Inflammatory macrophage (primary cell): ENCODE results near the gene PNMA8B.

Source experiments
- DNase-seq, 2 donors: peaks; one replicate each; pipeline ENCODE4 v3.0.0-alpha.2; 2020 to 2022

The PNMA8B gene

GRCh38 chr19:46453661-46454060, 42.0 kb downstream of the PNMA8B start:
- no peak for DNase-seq

GRCh38 chr19:46452186-46452585, 43.5 kb downstream of the PNMA8B start:
- DNase-seq, result no peak

DNA sequence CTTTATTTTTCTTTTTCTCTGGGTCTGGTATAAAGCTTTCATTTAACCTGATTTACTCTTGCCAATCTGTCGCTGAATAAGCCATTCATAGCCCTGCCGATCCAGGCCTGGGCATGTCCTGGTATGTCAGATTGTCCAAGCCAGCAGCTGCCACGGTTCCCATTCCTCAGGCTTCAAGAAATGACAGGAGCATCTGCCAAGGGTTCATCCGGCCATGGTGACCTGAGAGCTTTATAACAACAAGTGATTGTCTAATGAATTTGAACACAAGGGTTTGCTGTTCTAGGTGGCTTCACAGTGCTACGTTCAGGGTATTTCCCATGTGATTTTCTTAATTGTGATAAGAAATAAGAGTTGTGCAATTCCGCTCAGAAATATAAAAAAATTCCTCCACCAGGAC, 44.3 kb downstream of the PNMA8B start:
- no peak for DNase-seq

DNA sequence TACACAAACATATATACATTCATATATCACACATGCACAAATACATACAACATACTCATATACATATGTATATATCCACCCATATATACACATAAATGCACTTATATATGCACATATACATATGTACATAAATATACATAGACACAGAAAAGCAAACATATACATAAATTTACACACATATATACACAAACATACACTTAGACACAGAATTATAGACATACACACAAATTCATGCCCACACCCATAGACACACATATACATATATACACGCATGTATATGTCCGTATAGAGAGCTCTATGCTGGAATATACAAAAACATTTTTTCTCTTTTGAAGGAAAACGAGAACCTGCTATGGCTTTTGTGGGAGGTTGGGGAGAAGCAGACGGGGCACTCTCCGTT, 44.9 kb downstream of the PNMA8B start:
- no peak for DNase-seq

GRCh38 chr19:46449228-46449627, 46.4 kb downstream of the PNMA8B start:
- no peak for DNase-seq

DNA sequence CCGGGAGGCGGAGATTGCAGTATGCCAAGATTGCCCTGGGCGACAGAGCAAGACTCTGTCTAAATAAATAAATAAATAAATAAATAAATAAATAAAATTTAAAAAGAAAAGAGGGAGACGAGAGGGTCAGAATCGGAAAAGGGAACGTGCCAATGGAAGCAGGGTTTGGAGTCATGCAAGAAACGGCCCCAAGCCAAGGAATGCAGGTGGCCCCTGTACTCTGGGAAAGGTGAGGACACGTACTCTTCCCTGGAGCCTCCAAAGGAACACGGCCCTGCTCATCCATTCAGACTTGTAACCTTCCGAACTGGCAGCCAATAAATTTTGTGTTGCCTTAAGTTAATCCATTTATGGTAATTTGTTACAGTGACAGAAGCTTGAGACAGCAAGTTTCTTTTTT, 47.1 kb downstream of the PNMA8B start:
- DNase-seq, result no peak

- DNase-seq, result no peak
These were observed 47.8 kb downstream of the PNMA8B start for GRCh38 chr19:46447824-46448223.

DNA sequence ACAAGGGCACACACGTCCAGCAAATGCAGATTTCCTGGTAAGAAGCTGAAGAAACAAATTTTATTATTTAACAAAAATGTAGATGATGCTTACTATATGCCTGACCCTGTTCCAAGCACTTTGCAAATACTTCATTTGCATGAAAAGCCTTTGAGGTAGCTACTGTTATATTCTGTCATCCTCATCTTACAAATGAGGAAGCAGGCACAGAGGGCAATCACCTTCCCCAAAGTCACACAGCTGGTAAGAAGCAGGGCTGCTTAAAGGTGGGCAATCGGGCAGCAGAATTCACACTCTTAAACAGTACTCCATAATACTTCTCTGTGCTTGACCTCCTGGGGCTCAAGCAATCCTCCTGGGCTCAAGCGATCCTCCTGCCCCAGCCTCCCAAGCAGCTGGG, 48.7 kb downstream of the PNMA8B start:
- DNase-seq, result no peak

GRCh38 chr19:46446021-46446420, 49.6 kb downstream of the PNMA8B start:
- no peak for DNase-seq

DNA sequence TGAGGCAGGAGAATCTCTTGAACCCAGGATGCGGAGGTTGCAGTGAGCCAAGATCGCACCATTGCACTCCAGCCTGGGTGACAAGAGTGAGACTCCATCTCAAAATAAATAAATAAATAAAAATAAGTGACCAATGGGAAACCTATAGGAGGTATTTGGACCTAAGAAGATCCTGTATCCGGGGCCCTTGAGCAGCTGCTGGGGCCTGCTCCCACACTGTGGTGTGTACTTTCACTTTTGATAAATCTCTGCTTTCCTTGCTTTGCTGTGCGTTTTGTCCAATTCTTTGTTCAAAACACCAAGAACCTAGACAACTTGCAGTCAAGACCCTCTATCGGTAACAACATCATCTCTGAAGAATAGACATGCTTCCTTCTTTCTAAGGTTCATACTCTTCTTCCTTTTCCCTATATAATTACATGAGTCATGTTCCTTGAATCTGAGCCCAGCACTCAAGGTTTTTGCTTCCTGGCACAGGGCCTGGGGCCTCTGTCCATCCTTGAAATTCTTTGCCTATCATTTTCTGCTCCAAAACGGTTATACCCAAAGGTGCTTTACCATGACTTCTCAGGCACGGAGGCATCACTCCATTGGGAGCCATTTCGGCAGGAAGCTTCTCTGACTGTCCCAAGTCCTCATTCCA, 52.7 kb downstream of the PNMA8B start:
- DNase-seq, result no peak

DNA sequence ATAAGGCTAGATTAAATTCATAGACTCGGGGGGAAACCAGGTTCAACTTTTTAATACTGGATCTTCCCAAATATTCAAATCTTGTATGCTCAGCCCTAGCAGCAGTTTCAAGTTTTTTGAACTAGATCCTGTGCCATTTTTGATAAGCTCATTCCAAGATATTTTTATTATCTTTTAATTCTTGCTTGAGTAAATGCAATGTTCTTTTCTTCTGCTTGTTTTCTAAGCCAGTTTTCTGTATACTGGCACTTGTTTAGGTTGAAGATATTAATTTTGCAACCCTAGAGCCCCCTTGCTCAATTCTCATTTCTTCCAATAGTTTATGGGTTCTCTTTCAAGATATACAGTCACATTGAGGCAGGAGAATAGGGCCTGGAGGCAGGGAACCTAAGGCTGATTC, 53.8 kb downstream of the PNMA8B start:
- DNase-seq, result no peak
